Midbrain (tissue), 1 donor: ENCODE results near the gene PRUNE2.

Source experiments
- DNase-seq: peaks from one replicate; lab custom pipeline; 2025; lab: John Stamatoyannopoulos, UW

Gene PRUNE2

GRCh38 chr9:76657265-76657664 lies 248.6 kb downstream of the PRUNE2 start:
- no peak for DNase-seq

GRCh38 chr9:76655971-76656370 lies 249.9 kb downstream of the PRUNE2 start:
- DNase-seq, result no peak

- no peak for DNase-seq
Observed at GRCh38 chr9:76655121-76655541, 250.8 kb downstream of the PRUNE2 start.

- no peak for DNase-seq
Observed at GRCh38 chr9:76654575-76654974, 251.3 kb downstream of the PRUNE2 start.

GRCh38 chr9:76654051-76654461 lies 251.9 kb downstream of the PRUNE2 start:
- no peak for DNase-seq

GRCh38 chr9:76652894-76653293 lies 253.0 kb downstream of the PRUNE2 start:
- DNase-seq, result no peak

GRCh38 chr9:76651119-76651705 lies 254.7 kb downstream of the PRUNE2 start:
- no peak for DNase-seq

GRCh38 chr9:76650692-76651091 lies 255.2 kb downstream of the PRUNE2 start:
- DNase-seq, result no peak

GRCh38 chr9:76649894-76650293 lies 256.0 kb downstream of the PRUNE2 start:
- DNase-seq, result no peak

- no peak for DNase-seq
Observed at GRCh38 chr9:76646249-76646648, 259.7 kb downstream of the PRUNE2 start.

- DNase-seq, result no peak
Observed at GRCh38 chr9:76644647-76645250, 261.2 kb downstream of the PRUNE2 start.

- no peak for DNase-seq
Observed at GRCh38 chr9:76644171-76644570, 261.7 kb downstream of the PRUNE2 start.

- no peak for DNase-seq
Observed at GRCh38 chr9:76643399-76644117, 262.4 kb downstream of the PRUNE2 start.

- no peak for DNase-seq
Observed at GRCh38 chr9:76642701-76643209, 263.2 kb downstream of the PRUNE2 start.

- DNase-seq, result no peak
Observed at GRCh38 chr9:76642074-76642473, 263.8 kb downstream of the PRUNE2 start.

- no peak for DNase-seq
Observed at GRCh38 chr9:76638001-76638400, 267.9 kb downstream of the PRUNE2 start.

GRCh38 chr9:76637416-76637815 lies 268.5 kb downstream of the PRUNE2 start:
- no peak for DNase-seq

- DNase-seq, result no peak
Observed at GRCh38 chr9:76634356-76635054, 271.4 kb downstream of the PRUNE2 start.

GRCh38 chr9:76630916-76631315 lies 275.0 kb downstream of the PRUNE2 start:
- no peak for DNase-seq

GRCh38 chr9:76629205-76629990 lies 276.5 kb downstream of the PRUNE2 start:
- no peak for DNase-seq

GRCh38 chr9:76628155-76628554 lies 277.8 kb downstream of the PRUNE2 start:
- no peak for DNase-seq

- no peak for DNase-seq
Observed at GRCh38 chr9:76626980-76627379, 278.9 kb downstream of the PRUNE2 start.
